HTERT RPE-1 (cell line): ENCODE measurements around the gene LEFTY2.
"Not testable (repeated sequence)": the region's sequence is repeated elsewhere in the genome, so short reads cannot be mapped to it uniquely, and the experiment has no call there.

ENCODE experiments used
- in situ Hi-C: fragments of 300-500 bp; cut with MboI; formaldehyde crosslinking; loops from 4 replicates; pipeline ENCODE4 v1.14.3; 2020; ENCODE audit warnings: low sequenced_read_pairs

Gene LEFTY2

GRCh38 chr1:225908013-225908640 lies 32.9 kb downstream of the LEFTY2 start:
- in situ Hi-C loops = no loop called here

- in situ Hi-C loops = no loop called here
Observed at GRCh38 chr1:225907341-225907740, 33.7 kb downstream of the LEFTY2 start.

GRCh38 chr1:225906467-225906866 lies 34.6 kb downstream of the LEFTY2 start:
- in situ Hi-C loops = no loop called here

DNA sequence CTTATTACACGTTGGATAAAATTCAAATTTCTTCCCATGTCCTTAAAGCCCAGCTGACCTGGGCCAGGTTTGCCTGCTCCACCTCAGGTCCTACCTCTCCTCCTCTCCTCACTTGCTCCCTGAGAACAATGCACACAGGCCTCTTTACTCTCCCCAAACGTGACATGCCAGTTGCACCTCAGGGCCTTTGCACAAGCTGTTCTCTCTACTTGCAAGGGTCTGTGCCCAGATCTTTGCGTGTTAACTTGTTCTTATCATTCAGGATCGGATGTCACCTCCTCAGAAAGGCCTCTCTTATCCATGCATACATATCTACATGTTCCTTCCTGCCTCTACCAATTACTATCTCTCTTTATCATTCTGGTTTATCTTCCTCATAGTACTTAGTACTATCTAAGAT lies 37.4 kb downstream of the LEFTY2 start:
- in situ Hi-C loops = no loop called here

GRCh38 chr1:225899044-225899925 lies 41.7 kb downstream of the LEFTY2 start:
- in situ Hi-C loops = no loop called here

- in situ Hi-C loops = no loop called here
Observed at GRCh38 chr1:225897595-225898514, 43.2 kb downstream of the LEFTY2 start.

DNA sequence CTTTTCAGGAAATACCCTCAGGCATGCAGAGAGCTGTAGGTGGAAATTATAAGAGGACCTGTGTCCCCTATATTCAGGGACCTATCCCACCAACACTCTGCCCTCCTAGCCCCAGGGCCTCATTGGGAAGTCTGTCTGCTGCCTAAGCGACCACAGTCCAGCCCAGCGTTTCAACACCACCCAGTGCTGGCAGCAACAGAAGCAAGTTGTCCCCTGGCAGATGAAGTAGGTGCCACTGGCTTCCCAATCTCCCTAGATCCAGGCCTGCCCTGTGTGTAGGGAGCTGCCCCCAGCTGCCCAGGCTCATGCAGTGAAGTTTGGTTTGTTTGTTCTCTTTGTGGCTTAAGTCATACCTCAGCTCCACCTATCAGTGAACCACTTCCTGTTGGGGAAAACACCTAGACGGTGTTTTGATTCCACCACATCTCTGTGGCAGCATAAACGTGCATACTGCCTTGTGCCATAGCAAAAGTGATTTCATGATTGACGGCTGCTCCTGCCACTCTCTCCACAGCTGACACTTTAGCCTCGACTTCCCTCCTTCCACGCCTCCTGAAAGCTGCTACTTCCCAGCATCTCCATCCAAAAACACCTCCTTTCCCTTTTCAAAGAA lies 44.0 kb downstream of the LEFTY2 start:
- in situ Hi-C loops = no loop called here

- in situ Hi-C loops = no loop called here
Observed at GRCh38 chr1:225896494-225896893, 44.5 kb downstream of the LEFTY2 start.

- in situ Hi-C loops = no loop called here
Observed at GRCh38 chr1:225892307-225892706, 48.7 kb downstream of the LEFTY2 start.

GRCh38 chr1:225891229-225891972 lies 49.6 kb downstream of the LEFTY2 start:
- in situ Hi-C loops = no loop called here

DNA sequence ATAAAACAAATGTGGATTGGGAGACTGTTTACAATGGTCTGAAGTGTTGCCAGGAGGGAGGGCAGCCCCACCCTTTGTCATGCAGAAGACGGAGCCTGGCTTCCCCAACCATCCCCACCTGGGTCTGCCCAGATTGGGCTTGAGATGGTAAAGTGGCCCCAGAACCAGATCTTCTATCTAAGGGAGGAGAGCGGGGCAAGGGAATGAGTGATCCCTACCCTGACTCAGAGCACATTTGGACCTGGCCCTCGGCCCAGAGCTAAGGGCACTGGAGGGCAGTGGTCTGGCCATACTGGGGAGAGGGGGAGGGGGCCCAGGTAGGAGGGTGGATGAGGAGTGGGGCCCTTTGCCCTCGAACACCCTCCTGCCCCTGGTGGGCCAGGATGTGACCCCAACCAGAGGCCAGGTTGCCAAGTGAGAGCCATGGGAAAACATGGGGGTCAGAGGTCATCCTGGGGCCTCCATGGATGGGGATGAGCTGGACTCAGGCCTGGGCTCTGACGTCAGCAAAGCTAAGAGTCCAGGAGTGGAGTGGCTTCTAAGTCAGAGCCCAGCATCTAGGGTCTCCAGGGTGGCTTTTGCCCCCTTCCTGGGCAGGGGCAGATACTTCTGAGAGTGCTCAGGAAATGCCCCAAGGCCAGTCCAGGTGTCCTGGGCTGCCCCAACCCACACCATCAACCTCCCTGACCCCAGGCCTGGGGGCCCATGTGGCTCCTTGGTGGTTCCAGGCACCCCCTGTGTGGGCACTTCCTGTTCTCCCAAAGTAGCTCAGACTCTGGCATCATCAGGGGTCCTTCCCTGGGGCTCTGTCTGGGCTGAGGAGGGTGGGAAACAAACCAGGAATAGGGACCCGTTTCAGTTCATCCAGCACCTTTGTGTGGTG lies 50.4 kb downstream of the LEFTY2 start:
- in situ Hi-C loops = no loop called here

DNA sequence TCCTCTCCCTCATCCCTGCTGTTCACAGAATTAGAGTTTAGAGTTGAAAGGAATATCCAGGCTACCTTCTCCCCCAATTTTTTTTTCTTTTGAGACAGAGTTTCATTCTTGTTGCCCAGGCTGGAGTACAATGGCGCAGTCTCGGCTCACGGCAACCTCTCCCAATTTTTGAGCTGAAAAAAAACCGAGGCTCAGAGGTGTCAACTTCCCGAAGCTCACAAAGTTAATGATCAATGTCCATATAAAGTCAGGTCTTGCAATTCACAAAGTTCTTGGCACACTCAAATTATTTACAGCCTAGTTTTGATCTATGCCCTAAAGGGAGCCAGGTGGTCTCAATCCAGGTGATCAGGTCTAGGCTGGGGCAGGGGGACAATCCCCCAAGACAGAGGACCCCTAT lies 51.3 kb downstream of the LEFTY2 start:
- in situ Hi-C loops = no loop called here

DNA sequence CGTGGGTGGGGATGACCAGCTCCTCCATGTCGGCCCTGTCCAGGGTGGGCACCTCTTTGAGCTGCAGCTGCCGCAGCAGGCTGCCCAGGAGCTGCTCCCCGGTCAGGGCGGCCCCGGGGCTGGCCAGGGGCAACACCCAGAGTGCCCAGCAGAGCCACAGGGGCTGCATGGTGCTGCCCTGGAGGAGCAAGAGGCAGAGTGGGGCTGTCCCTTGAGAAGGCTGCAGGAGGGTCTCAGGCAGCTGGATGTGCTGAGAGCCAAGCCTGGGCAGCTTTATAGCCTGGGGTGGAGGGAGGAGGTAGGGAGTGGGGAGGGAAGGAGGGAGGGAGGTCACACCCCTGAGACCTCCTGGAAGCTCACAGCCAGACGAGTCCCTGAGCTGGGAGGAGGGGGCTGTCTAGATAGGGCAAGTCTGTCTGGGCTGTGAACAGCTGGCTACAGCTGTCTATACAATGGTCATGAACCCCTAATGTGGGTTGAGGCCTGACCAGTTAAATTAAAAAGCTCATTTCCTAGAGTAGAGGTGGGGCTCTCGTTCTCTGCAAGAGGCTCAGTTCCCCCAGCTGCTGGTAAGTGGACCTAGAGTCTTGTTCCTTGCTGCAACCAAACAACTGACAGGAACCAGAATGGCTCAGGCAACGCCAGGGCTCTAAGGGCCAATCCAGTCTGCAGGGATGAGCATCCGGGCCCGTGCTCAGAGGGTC lies 52.0 kb downstream of the LEFTY2 start, which contains the start of gene LEFTY1:
Gene LEFTY1 (minus strand): TSS at position 249 of the 704 bp plus-strand sequence. CDS start 80 bp downstream, at position 169.
- in situ Hi-C loops = no loop called here

DNA sequence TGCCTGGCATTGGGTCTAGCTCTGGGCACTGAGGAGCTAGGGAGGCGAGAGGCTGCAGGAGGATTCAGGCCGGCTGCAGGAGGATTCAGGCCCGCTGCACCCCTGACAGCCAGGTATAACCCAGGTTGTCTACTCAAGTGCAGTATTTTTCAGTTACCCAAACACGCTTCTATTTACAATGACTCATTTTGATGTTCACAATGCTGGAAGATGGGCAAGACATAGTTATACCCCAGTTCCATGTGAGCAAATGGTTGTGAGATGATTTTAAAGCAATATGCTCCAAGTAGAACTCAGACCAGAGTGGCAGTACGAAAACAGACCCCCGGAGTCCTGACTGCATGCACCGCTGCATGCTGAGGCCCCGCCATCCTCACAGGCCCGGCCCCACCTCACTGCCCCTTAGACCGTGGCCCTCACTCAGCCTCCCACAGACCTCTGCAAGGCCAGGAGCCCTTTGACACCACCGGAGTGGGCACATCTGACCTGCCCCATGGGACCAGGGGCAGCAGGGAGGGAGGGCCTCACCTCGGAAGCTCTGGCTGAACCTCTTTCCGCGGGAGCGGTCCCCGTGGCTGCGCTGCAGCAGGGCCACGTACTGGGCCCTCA lies 52.6 kb downstream of the LEFTY2 start:
- in situ Hi-C loops = no loop called here

DNA sequence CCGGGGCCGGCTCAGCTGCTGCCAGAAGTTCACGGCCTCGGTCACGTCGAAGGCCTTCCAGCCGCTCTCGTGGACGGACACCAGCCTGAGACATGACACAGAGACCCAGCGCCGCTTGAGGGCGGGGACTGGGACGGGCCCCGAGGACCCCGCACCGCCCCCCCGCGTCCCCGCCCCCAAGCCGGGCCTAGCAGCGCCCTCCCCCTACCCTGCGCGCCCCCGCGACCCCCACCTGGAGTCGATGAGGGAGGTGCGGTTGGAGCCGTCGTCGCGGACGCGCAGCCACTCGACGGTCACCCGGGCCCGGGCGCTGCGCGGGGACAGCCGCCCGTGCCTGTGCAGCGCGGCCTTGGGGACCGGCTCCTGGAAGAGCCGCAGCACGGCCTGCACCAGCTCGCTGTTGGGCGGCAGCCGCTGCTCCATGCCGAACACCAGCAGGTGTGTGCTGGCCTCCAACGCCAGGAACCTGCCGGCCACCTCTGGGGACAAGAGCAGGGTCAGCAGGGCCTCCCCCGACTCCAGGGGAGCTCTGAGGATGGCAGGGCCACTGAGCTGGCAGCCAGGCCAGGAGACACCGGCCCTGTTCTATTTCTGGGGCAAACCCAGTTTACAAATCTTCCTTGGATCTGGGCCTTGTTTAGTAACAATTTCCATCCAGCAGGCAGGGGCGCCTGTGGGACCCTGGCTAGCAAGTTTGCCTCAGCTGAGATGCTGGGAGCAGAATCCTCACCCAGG lies 53.3 kb downstream of the LEFTY2 start:
- in situ Hi-C loops = not testable (repeated sequence)

DNA sequence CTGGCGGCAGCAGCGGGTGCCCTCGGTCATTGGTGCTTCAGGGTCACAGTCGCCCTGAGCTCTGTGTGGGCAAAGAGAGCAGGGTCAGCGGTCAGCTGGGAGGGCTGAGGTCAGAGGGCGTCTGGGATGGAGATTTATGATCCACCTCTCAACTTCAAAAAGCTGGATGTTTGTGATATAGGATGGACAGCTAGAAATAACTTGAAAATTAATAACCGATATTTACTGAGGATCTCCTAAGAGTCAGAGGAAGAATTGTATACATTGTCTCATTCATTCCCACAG lies 54.0 kb downstream of the LEFTY2 start:
- in situ Hi-C loops = no loop called here
